IMR-90 (cell line): Measurements from ENCODE around the gene STAG1. TPM values are rescaled to one million over a fixed set of nuclear protein-coding genes. Genes with fewer than 3 reads are reported as not detected.

Experiments used
- ATAC-seq: fragments of 200-7000 bp; cut with Tn5 transposase; 2 replicates; pipeline ENCODE4 v1.9.1; 2020; ENCODE audit warnings: low read depth, mild to moderate bottlenecking, moderate library complexity
- BruUV-seq: library from RNA; stranded (reverse); fragments of 400-500 nt; replicated peaks from 2 replicates; lab custom pipeline; 2021; lab: Mats Ljungman, UMichigan
- CTCF ChIA-PET: fragments of 300-600 bp; formaldehyde crosslinking; extraction: SDS; loops from one replicate; lab custom pipeline; 2021; ENCODE audit warnings: antibody characterized with exemption; lab: Yijun Ruan, JAX
- POLR2A ChIA-PET: fragments of 300-600 bp; sonication (Branson Sonifier 250); formaldehyde crosslinking; loops from one replicate; lab custom pipeline; 2022; ENCODE audit warnings: antibody characterized with exemption; ENCODE audit not compliant: unreplicated experiment; lab: Charles Lee
- DNase-seq: peaks from one replicate; pipeline ENCODE4 v3.0.0; 2013
- H2AFZ ChIP-seq: replicated peaks from 2 replicates; pipeline ENCODE3; 2013; ENCODE audit warnings: low read length, mild to moderate bottlenecking; ENCODE audit not compliant: poor library complexity
- H2AK5ac ChIP-seq: 2 replicates; pipeline ENCODE4 v1.6.1; 2013; ENCODE audit warnings: low read depth, low read length, inconsistent platforms
- H2AK9ac ChIP-seq: replicated peaks from 2 replicates; pipeline ENCODE3; 2013; ENCODE audit warnings: mild to moderate bottlenecking, low read depth, low read length, moderate library complexity; ENCODE audit not compliant: poor library complexity
- H2BK120ac ChIP-seq: 2 replicates; pipeline ENCODE4 v1.6.1; 2013; ENCODE audit warnings: low read depth, low read length, inconsistent platforms
- H2BK15ac ChIP-seq: 3 replicates; pipeline ENCODE4 v1.6.1; 2013; ENCODE audit warnings: low read depth, low read length, inconsistent platforms
- H2BK20ac ChIP-seq: 2 replicates; pipeline ENCODE4 v1.6.1; 2013; ENCODE audit warnings: low read depth, mild to moderate bottlenecking, inconsistent platforms, low read length, moderate library complexity
- H2BK5ac ChIP-seq: 2 replicates; pipeline ENCODE4 v1.6.1; 2013; ENCODE audit warnings: mild to moderate bottlenecking, low read depth, low read length, inconsistent platforms; ENCODE audit not compliant: poor library complexity, severe bottlenecking
- H3K14ac ChIP-seq: replicated peaks from 2 replicates; pipeline ENCODE4 v1.6.1; 2013; ENCODE audit warnings: low read depth, low read length, inconsistent platforms
- H3K18ac ChIP-seq: 2 replicates; pipeline ENCODE4 v1.6.1; 2013; ENCODE audit warnings: low read depth, low read length, control low read depth
- H3K23ac ChIP-seq: 2 replicates; pipeline ENCODE4 v1.6.1; 2013; ENCODE audit warnings: low read depth, low read length, inconsistent platforms
- H3K27ac ChIP-seq: 2 replicates; pipeline ENCODE4 v1.5.1; 2013; ENCODE audit warnings: mild to moderate bottlenecking, control low read depth, low read length; ENCODE audit not compliant: insufficient read depth
- H3K27me3 ChIP-seq: 2 replicates; pipeline ENCODE4 v1.6.1; 2013; ENCODE audit warnings: low read length; ENCODE audit not compliant: control insufficient read depth, insufficient read depth
- H3K36me3 ChIP-seq: 2 replicates; pipeline ENCODE4 v1.6.1; 2013; ENCODE audit warnings: low read length, mixed read lengths; ENCODE audit not compliant: control insufficient read depth, insufficient read depth
- H3K4ac ChIP-seq: 2 replicates; pipeline ENCODE4 v1.6.1; 2013; ENCODE audit warnings: low read depth, low read length, inconsistent platforms
- H3K4me1 ChIP-seq: 2 replicates; pipeline ENCODE4 v1.6.1; 2013; ENCODE audit warnings: low read length, mixed read lengths; ENCODE audit not compliant: control insufficient read depth, insufficient read depth
- H3K4me2 ChIP-seq: 2 replicates; pipeline ENCODE4 v1.6.1; 2013; ENCODE audit warnings: low read depth, mild to moderate bottlenecking, control low read depth, low read length, moderate library complexity
- H3K4me3 ChIP-seq: 2 replicates; pipeline ENCODE4 v1.5.1; 2013; ENCODE audit warnings: low read depth, mild to moderate bottlenecking, control low read depth, low read length, moderate library complexity; ENCODE audit not compliant: insufficient read depth
- H3K56ac ChIP-seq: 2 replicates; pipeline ENCODE4 v1.6.1; 2013; ENCODE audit warnings: low read length, inconsistent platforms; ENCODE audit not compliant: insufficient read depth; ENCODE audit errors: extremely low read depth
- H3K79me1 ChIP-seq, 2 experiments: 2 replicates each; pipeline ENCODE4 v1.6.1; 2013; ENCODE audit warnings: low read length in 2 of 2, inconsistent platforms in 1 of 2, low read depth in 1 of 2
- H3K9ac ChIP-seq: 2 replicates; pipeline ENCODE4 v1.6.1; 2013; ENCODE audit warnings: low read depth, low read length, control low read depth
- H3K9me1 ChIP-seq: 2 replicates; pipeline ENCODE4 v1.6.1; 2013; ENCODE audit warnings: low read length, inconsistent platforms; ENCODE audit not compliant: insufficient read depth
- H3K9me3 ChIP-seq: 2 replicates; pipeline ENCODE4 v1.6.1; 2013; ENCODE audit warnings: low read length; ENCODE audit not compliant: control insufficient read depth, insufficient read depth
- H4K20me1 ChIP-seq: 2 replicates; pipeline ENCODE4 v1.6.1; 2013; ENCODE audit warnings: low read length, inconsistent platforms; ENCODE audit not compliant: insufficient read depth
- H4K5ac ChIP-seq: 2 replicates; pipeline ENCODE4 v1.6.1; 2013; ENCODE audit warnings: mild to moderate bottlenecking, low read depth, low read length, control low read depth
- H4K8ac ChIP-seq, 2 experiments: 2 replicates each; pipeline ENCODE4 v1.6.1; 2013; ENCODE audit warnings: low read depth in 2 of 2, low read length in 2 of 2, control low read depth in 1 of 2, inconsistent platforms in 1 of 2
- H4K91ac ChIP-seq: 2 replicates; pipeline ENCODE4 v1.6.1; 2013; ENCODE audit warnings: low read depth, low read length, inconsistent platforms; ENCODE audit not compliant: insufficient read depth
- BHLHE40 ChIP-seq: fragments of 150-350 bp; IDR thresholded peaks from 2 replicates; pipeline ENCODE4 v1.6.1; 2016; ENCODE audit warnings: mild to moderate bottlenecking, low read depth, low read length
- CEBPB ChIP-seq: IDR thresholded peaks from 2 replicates; pipeline ENCODE4 v1.6.1; 2012; ENCODE audit warnings: low read depth, low read length, improper control_type of control experiment
- CHD1 ChIP-seq: IDR thresholded peaks from 2 replicates; pipeline ENCODE4 v1.6.1; 2012; ENCODE audit warnings: low read depth, low read length, improper control_type of control experiment
- FOS ChIP-seq: fragments of 150-350 bp; IDR thresholded peaks from 2 replicates; pipeline ENCODE4 v1.6.1; 2016; ENCODE audit warnings: low read depth, low read length
- MAFK ChIP-seq: IDR thresholded peaks from 2 replicates; pipeline ENCODE4 v1.6.1; 2012; ENCODE audit warnings: low read depth, low read length, improper control_type of control experiment
- MXI1 ChIP-seq: IDR thresholded peaks from 2 replicates; pipeline ENCODE4 v1.6.1; 2012; ENCODE audit warnings: low read depth, mild to moderate bottlenecking, low read length, moderate library complexity, borderline replicate concordance
- NFE2L2 ChIP-seq: fragments of 150-350 bp; IDR thresholded peaks from 2 replicates; pipeline ENCODE4 v1.6.1; 2016; ENCODE audit warnings: low read depth, mild to moderate bottlenecking, low read length
- POLR2A ChIP-seq: IDR thresholded peaks from 2 replicates; pipeline ENCODE4 v1.6.1; 2012; ENCODE audit warnings: mild to moderate bottlenecking, low read depth, low read length
- RAD21 ChIP-seq: IDR thresholded peaks from 2 replicates; pipeline ENCODE4 v1.6.1; 2012; ENCODE audit warnings: low read length, improper control_type of control experiment
- RCOR1 ChIP-seq: IDR thresholded peaks from 2 replicates; pipeline ENCODE4 v1.6.1; 2012; ENCODE audit warnings: mild to moderate bottlenecking, low read length, improper control_type of control experiment; ENCODE audit not compliant: insufficient replicate concordance
- SMC3 ChIP-seq: fragments of 150-350 bp; IDR thresholded peaks from 2 replicates; pipeline ENCODE4 v1.6.1; 2016; ENCODE audit warnings: low read depth, mild to moderate bottlenecking, antibody characterized with exemption, low read length, moderate library complexity
- USF2 ChIP-seq: fragments of 150-350 bp; IDR thresholded peaks from 2 replicates; pipeline ENCODE4 v1.6.1; 2017; ENCODE audit warnings: mild to moderate bottlenecking, antibody characterized with exemption, low read length, low read depth
- WGBS, 2 experiments: methylation state at CpG; one replicate each; pipeline versions ENCODE4 v1.1.5 to v1.1.7; 2013; ENCODE audit warnings: missing lambda C conversion rate in 2 of 2; ENCODE audit not compliant: insufficient read length in 1 of 2; ENCODE audit errors: extremely low coverage in 2 of 2; 5-methylcytosine and 5-hydroxymethylcytosine counted together
- dilution Hi-C: fragments of 300-500 bp; cut with HindIII; formaldehyde crosslinking; loops from one replicate; pipeline ENCODE4 v1.14.3; 2018; ENCODE audit warnings: low sequenced_read_pairs; ENCODE audit not compliant: unreplicated experiment
- in situ Hi-C: fragments of 300-500 bp; cut with MboI; formaldehyde crosslinking; loops from 3 replicates; pipeline ENCODE4 v1.14.3; 2019; ENCODE audit warnings: low sequenced_read_pairs, inconsistent platforms, mixed read lengths
- intact Hi-C: fragments of 100-400 bp; cut with micrococcal nuclease; formaldehyde crosslinking; loops from 2 replicates; pipeline ENCODE4 v1.10.0; 2022
- polyA plus RNA-seq, 3 experiments: library from polyadenylated mRNA; depleted of rRNA; stranded (reverse); fragments of >200 nt; gene quantifications; 2 replicates each; pipeline ENCODE4 v1.2.3, GENCODE V29; 2012; ENCODE audit warnings: low replicate concordance in 1 of 3
- total RNA-seq: library from RNA; depleted of rRNA; stranded (reverse); fragments of >200 nt; gene quantifications from 2 replicates; pipeline ENCODE4 v1.2.3, GENCODE V29; 2012
- TF ChIP-seq, protein P1 (sequence below): conservative IDR thresholded peaks from 2 replicates; pipeline ENCODE4 v1.5.1; 2012; ENCODE audit warnings: mild to moderate bottlenecking, low read depth, low read length, improper control_type of control experiment
- TF ChIP-seq, protein P2 (sequence below): fragments of 150-350 bp; IDR thresholded peaks from 2 replicates; pipeline ENCODE4 v1.6.1; 2016; ENCODE audit warnings: low read depth, mild to moderate bottlenecking, low read length, moderate library complexity, borderline replicate concordance

The STAG1 gene
- total and polyA plus RNA-seq, 2 of the 4 experiments (the other 2 are of a cell fraction): 9.6 to 32.3 TPM

GRCh38 chr3:136733317-136733833 lies 18.8 kb downstream of the STAG1 start:
- Histone ChIP-seq H3K4ac (no peak overlapping the region), H2BK15ac (no peak overlapping the region), H3K23ac (no peak overlapping the region), H3K4me2 (no peak overlapping the region), H3K79me1 (peaks cover 31 to 72% of the 10 kb centered on the region in 2 experiments), H3K27ac (no peak overlapping the region), H2AK9ac (no peak overlapping the region), H4K8ac (no peak overlapping the region), H3K27me3 (no peaks in the 10 kb centered on the region), H3K14ac (no peak overlapping the region), H4K91ac (no peak overlapping the region), H2BK5ac (no peak overlapping the region), H2BK20ac (no peak overlapping the region), H3K18ac (no peak overlapping the region), H3K4me1 (peaks cover 5% of the 10 kb centered on the region; the same call in 1 of the 2 replicates), H3K36me3 (no peaks in the 10 kb centered on the region), H3K9ac (no peak overlapping the region), H2BK120ac (no peak overlapping the region), H3K4me3 (no peak overlapping the region), H3K9me3 (no peaks in the 10 kb centered on the region), H4K20me1 (peaks cover 19% of the 10 kb centered on the region), H4K5ac (no peak overlapping the region), H3K56ac (no peak overlapping the region), H2AFZ (no peak overlapping the region), H2AK5ac (no peak overlapping the region), H3K9me1 (peaks cover 3% of the 10 kb centered on the region; the same call in 1 of the 2 replicates)
- intact Hi-C loops (no loop called here), in situ Hi-C loops (no loop called here), dilution Hi-C loops (no loop called here)
- DNase-seq (peak; percentile 28), ATAC-seq (no peak)
- ChIA-PET CTCF (interaction anchor here (0.7 kb wide), 1 partner anchor 265 kb away, joined by 3 read pairs; no protein-coding TSS in a partner anchor), POLR2A (no interaction called here)
- no TSS peak for BruUV-seq
- TF ChIP-seq MXI1 (no peak), SMC3 (no peak), NFE2L2 (no peak), CHD1 (no peak), BHLHE40 (no peak), USF2 (no peak), RCOR1 (no peak), CEBPB (no peak), POLR2A (no peak), RAD21 (no peak), FOS (no peak), MAFK (no peak)
- TF ChIP-seq, protein P1, sequence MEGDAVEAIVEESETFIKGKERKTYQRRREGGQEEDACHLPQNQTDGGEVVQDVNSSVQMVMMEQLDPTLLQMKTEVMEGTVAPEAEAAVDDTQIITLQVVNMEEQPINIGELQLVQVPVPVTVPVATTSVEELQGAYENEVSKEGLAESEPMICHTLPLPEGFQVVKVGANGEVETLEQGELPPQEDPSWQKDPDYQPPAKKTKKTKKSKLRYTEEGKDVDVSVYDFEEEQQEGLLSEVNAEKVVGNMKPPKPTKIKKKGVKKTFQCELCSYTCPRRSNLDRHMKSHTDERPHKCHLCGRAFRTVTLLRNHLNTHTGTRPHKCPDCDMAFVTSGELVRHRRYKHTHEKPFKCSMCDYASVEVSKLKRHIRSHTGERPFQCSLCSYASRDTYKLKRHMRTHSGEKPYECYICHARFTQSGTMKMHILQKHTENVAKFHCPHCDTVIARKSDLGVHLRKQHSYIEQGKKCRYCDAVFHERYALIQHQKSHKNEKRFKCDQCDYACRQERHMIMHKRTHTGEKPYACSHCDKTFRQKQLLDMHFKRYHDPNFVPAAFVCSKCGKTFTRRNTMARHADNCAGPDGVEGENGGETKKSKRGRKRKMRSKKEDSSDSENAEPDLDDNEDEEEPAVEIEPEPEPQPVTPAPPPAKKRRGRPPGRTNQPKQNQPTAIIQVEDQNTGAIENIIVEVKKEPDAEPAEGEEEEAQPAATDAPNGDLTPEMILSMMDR: no peak
- TF ChIP-seq, protein P2, sequence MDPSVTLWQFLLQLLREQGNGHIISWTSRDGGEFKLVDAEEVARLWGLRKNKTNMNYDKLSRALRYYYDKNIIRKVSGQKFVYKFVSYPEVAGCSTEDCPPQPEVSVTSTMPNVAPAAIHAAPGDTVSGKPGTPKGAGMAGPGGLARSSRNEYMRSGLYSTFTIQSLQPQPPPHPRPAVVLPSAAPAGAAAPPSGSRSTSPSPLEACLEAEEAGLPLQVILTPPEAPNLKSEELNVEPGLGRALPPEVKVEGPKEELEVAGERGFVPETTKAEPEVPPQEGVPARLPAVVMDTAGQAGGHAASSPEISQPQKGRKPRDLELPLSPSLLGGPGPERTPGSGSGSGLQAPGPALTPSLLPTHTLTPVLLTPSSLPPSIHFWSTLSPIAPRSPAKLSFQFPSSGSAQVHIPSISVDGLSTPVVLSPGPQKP: no peak
- no CpG with 5 or more reads among the region's 5 CpGs for WGBS, 2 experiments
